ENCODE data around the gene RHBDD1. TPM values are rescaled to one million over a fixed set of nuclear protein-coding genes. Genes with fewer than 3 reads are reported as not detected.

Gene RHBDD1
- total and polyA plus RNA-seq, 2 experiments from 2014 or later = 24.3 to 33.7 TPM

- Histone ChIP-seq H4K20me1 (ENCODE audit: insufficient read depth) (no peaks in the 10 kb centered on the region), H3K36me3 (ENCODE audit: low read depth) (no peaks in the 10 kb centered on the region), H3K9me3 (ENCODE audit: low read depth) (no peaks in the 10 kb centered on the region), H3K4me3 (no peak overlapping the region), H3K27ac (no peak overlapping the region), H3K4me2 (ENCODE audit: unreplicated experiment) (no peak overlapping the region), H2AFZ (no peak overlapping the region), H3K9ac (no peak overlapping the region), H3K27me3 (replicated peaks; ENCODE audit: insufficient read depth) (no peaks in the 10 kb centered on the region), H3F3A (ENCODE audit: insufficient read depth) (no peaks in the 10 kb centered on the region), H3K9me2 (ENCODE audit: insufficient read depth) (no peaks in the 10 kb centered on the region), H3K4me1 (ENCODE audit: insufficient read depth) (no peaks in the 10 kb centered on the region), H3K79me2 (ENCODE audit: insufficient read depth) (no peaks in the 10 kb centered on the region)
- no peak for DNase-seq
- no peak for TF ChIP-seq EZH2 (IDR thresholded peaks at IDR 0.05; ENCODE audit: insufficient read depth, poor library complexity, severe bottlenecking)
- TF ChIP-seq EZH2phosphoT487 (IDR thresholded peaks at IDR 0.05; ENCODE audit: insufficient read depth, low read depth) = no peak
- in situ Hi-C loops (cut with MboI) = no loop called here
- WGBS, 2 experiments (ENCODE audit: low coverage in 1 of 2, low lambda C conversion rate in 2 of 2, missing lambda C conversion rate in 2 of 2) = 37 to 45% methylated on average over 1 of the region's 1 CpG
Observed at GRCh38 chr2:227038550-227039189, 202.8 kb downstream of the RHBDD1 start.

- H3K4me3 ChIP-seq = no peak overlapping the region
- in situ Hi-C loops (cut with MboI) = no loop called here
- H3F3A ChIP-seq (ENCODE audit: insufficient read depth) = no peaks in the 10 kb centered on the region
- no peak for TF ChIP-seq EZH2phosphoT487 (IDR thresholded peaks at IDR 0.05; ENCODE audit: insufficient read depth, low read depth)
- no peak for TF ChIP-seq EZH2 (IDR thresholded peaks at IDR 0.05; ENCODE audit: insufficient read depth, poor library complexity, severe bottlenecking)
- H3K9me3 ChIP-seq (ENCODE audit: low read depth) = no peaks in the 10 kb centered on the region
- no peaks in the 10 kb centered on the region for H3K27me3 ChIP-seq (replicated peaks; ENCODE audit: insufficient read depth)
- no peaks in the 10 kb centered on the region for H3K79me2 ChIP-seq (ENCODE audit: insufficient read depth)
- H3K4me1 ChIP-seq (ENCODE audit: insufficient read depth) = no peaks in the 10 kb centered on the region
- no peak overlapping the region for H3K27ac ChIP-seq
- peak; percentile 9 for DNase-seq
- H3K9me2 ChIP-seq (ENCODE audit: insufficient read depth) = no peaks in the 10 kb centered on the region
- no peaks in the 10 kb centered on the region for H4K20me1 ChIP-seq (ENCODE audit: insufficient read depth)
- 32 to 35% methylated on average over 3 of the region's 3 CpGs for WGBS, 2 experiments (ENCODE audit: low coverage in 1 of 2, low lambda C conversion rate in 2 of 2, missing lambda C conversion rate in 2 of 2)
- H3K36me3 ChIP-seq (ENCODE audit: low read depth) = no peaks in the 10 kb centered on the region
- no peak overlapping the region for H3K9ac ChIP-seq
- H2AFZ ChIP-seq = no peak overlapping the region
- no peak overlapping the region for H3K4me2 ChIP-seq (ENCODE audit: unreplicated experiment)
Observed at GRCh38 chr2:227043981-227044380, 208.1 kb downstream of the RHBDD1 start.

Small RNA genes within 50 kb of the gene (small RNA-seq; reads per million reads assigned to genes)
- not detected for gene RF00554 (ENCODE audit: low read depth, low replicate concordance)

Other genes with a start within 250 kb of the RHBDD1 start
- gene IRS1, start 36.2 kb upstream of the RHBDD1 start, total RNA-seq (2014; rRNA removed; shearing (Covaris generic)) = 18.8 TPM in 2 replicates
- gene IRS1, start 36.2 kb upstream of the RHBDD1 start, polyA plus RNA-seq (2016; fragmentation: Nextera tagmentation; extraction: Ambion mirVana) = 8.4 and 9.1 TPM in 2 replicates

All from GM23248 (cell line).